SU-DHL-6 (cell line): ENCODE measurements around the gene HES4.

Experiments
- H2AFZ ChIP-seq: fragments of 200-600 bp; sonication (generic); 2 replicates; pipeline ENCODE4 v1.6.1; 2014; ENCODE audit warnings: low read depth, mild to moderate bottlenecking, moderate library complexity, mixed read lengths, antibody characterized with exemption, low read length; ENCODE audit not compliant: severe bottlenecking
- H3F3A ChIP-seq: fragments of 200-600 bp; shearing (Covaris generic); 2 replicates; pipeline ENCODE4 v1.6.0; 2016; ENCODE audit warnings: antibody characterized with exemption, mild to moderate bottlenecking; ENCODE audit not compliant: insufficient read depth
- H3K27ac ChIP-seq: fragments of 200-600 bp; sonication (generic); 2 replicates; pipeline ENCODE4 v1.5.1; 2016; ENCODE audit warnings: low read depth, mild to moderate bottlenecking, low read length, moderate library complexity, mixed read lengths
- H3K27me3 ChIP-seq: fragments of 200-600 bp; sonication (generic), shearing (Covaris generic); 2 replicates; pipeline ENCODE4 v1.6.0; 2014; ENCODE audit warnings: mild to moderate bottlenecking, low read length
- H3K36me3 ChIP-seq: fragments of 200-600 bp; sonication (generic); 2 replicates; pipeline ENCODE4 v1.6.1; 2014; ENCODE audit warnings: mild to moderate bottlenecking, low read length, mixed read lengths
- H3K4me2 ChIP-seq: fragments of 300-600, 200-600 bp; shearing (Covaris generic), sonication (generic); 2 replicates; pipeline ENCODE4 v1.6.0; 2014; ENCODE audit warnings: low read length, low read depth, mild to moderate bottlenecking; ENCODE audit not compliant: poor library complexity, severe bottlenecking
- H3K4me3 ChIP-seq: fragments of 200-600 bp; sonication (generic); 2 replicates; pipeline ENCODE4 v1.5.1; 2014; ENCODE audit warnings: antibody characterized with exemption, low read length, mild to moderate bottlenecking, mixed read lengths; ENCODE audit not compliant: insufficient read depth, poor library complexity, severe bottlenecking
- H3K79me2 ChIP-seq: fragments of 200-600 bp; sonication (generic); 2 replicates; pipeline ENCODE4 v1.6.1; 2014; ENCODE audit warnings: mild to moderate bottlenecking, low read length, moderate library complexity; ENCODE audit not compliant: insufficient read depth
- H3K9ac ChIP-seq: fragments of 200-600 bp; sonication (generic); 2 replicates; pipeline ENCODE4 v1.7.0; 2014; ENCODE audit warnings: mild to moderate bottlenecking, low read length
- H3K9me2 ChIP-seq: fragments of 200-600 bp; sonication (generic); replicated peaks from 2 replicates; pipeline ENCODE4 v1.6.1; 2014; ENCODE audit warnings: low read length; ENCODE audit not compliant: insufficient read depth
- H3K9me3 ChIP-seq: fragments of 200-600 bp; sonication (generic); 2 replicates; pipeline ENCODE4 v1.6.1; 2014; ENCODE audit warnings: low read length, mixed read lengths; ENCODE audit not compliant: insufficient read depth
- H4K20me1 ChIP-seq: fragments of 200-600 bp; sonication (generic); 2 replicates; pipeline ENCODE4 v1.6.1; 2014; ENCODE audit warnings: low read depth, mild to moderate bottlenecking, antibody characterized with exemption, low read length, moderate library complexity, mixed read lengths
- CTCF ChIP-seq: fragments of 200-600 bp; sonication (generic); IDR thresholded peaks from one replicate; pipeline ENCODE4 v1.5.1; 2017; ENCODE audit warnings: antibody characterized with exemption, mild to moderate bottlenecking, low read length, moderate library complexity; ENCODE audit not compliant: insufficient read depth, poor library complexity, severe bottlenecking
- EZH2phosphoT487 ChIP-seq: fragments of 200-600 bp; sonication (generic), shearing (Covaris generic); conservative IDR thresholded peaks from 2 replicates; pipeline ENCODE4 v1.6.1; 2018; ENCODE audit warnings: mild to moderate bottlenecking, antibody characterized with exemption, low read length, moderate library complexity, mixed read lengths

Gene HES4

GRCh38 chr1:963746-964525 is 36.0 kb downstream of the HES4 start:
- Histone ChIP-seq H3F3A (no peaks in the 10 kb centered on the region), H3K9me3 (no peaks in the 10 kb centered on the region), H3K4me3 (no peak overlapping the region), H3K36me3 (no peaks in the 10 kb centered on the region), H3K27ac (no peak overlapping the region), H3K9ac (no peak overlapping the region), H3K27me3 (no peaks in the 10 kb centered on the region), H3K4me2 (no peak overlapping the region), H2AFZ (no peak overlapping the region), H4K20me1 (no peaks in the 10 kb centered on the region), H3K9me2 (no peaks in the 10 kb centered on the region), H3K79me2 (peaks cover under 1% of the 10 kb centered on the region)
- no peak for TF ChIP-seq EZH2phosphoT487
- no peak for TF ChIP-seq CTCF

- no peaks in the 10 kb centered on the region for H4K20me1 ChIP-seq
- TF ChIP-seq EZH2phosphoT487 (no peak), CTCF (no peak)
- H3K9me3 ChIP-seq = no peaks in the 10 kb centered on the region
- H2AFZ ChIP-seq = no peak overlapping the region
- no peaks in the 10 kb centered on the region for H3K27me3 ChIP-seq
- H3K79me2 ChIP-seq = peaks cover 7% of the 10 kb centered on the region
- H3K9me2 ChIP-seq = no peaks in the 10 kb centered on the region
- H3K4me2 ChIP-seq = no peak overlapping the region
- no peaks in the 10 kb centered on the region for H3F3A ChIP-seq
- H3K36me3 ChIP-seq = no peaks in the 10 kb centered on the region
- H3K4me3 ChIP-seq = no peak overlapping the region
- H3K9ac ChIP-seq = no peak overlapping the region
- H3K27ac ChIP-seq = no peak overlapping the region
Observed at GRCh38 chr1:963301-963651, 36.6 kb downstream of the HES4 start.

- H3K36me3 ChIP-seq = no peaks in the 10 kb centered on the region
- H4K20me1 ChIP-seq = no peaks in the 10 kb centered on the region
- no peak overlapping the region for H3K27ac ChIP-seq
- H3K9me2 ChIP-seq = no peaks in the 10 kb centered on the region
- no peak overlapping the region for H3K4me3 ChIP-seq
- H3K9ac ChIP-seq = no peak overlapping the region
- peaks cover 14% of the 10 kb centered on the region for H3K79me2 ChIP-seq
- H3K9me3 ChIP-seq = no peaks in the 10 kb centered on the region
- TF ChIP-seq EZH2phosphoT487 (no peak), CTCF (no peak)
- H3K27me3 ChIP-seq = no peaks in the 10 kb centered on the region
- no peak overlapping the region for H3K4me2 ChIP-seq
- no peak overlapping the region for H2AFZ ChIP-seq
- no peaks in the 10 kb centered on the region for H3F3A ChIP-seq
Observed at GRCh38 chr1:962381-963300, 37.3 kb downstream of the HES4 start.
